Neuron (in vitro differentiated cells): ENCODE results near the gene CABP7.

Experiments used
- H2AFZ ChIP-seq: one replicate; pipeline ENCODE4 v1.6.1; 2013; ENCODE audit warnings: low read depth, mild to moderate bottlenecking, inconsistent platforms, low read length, moderate library complexity
- H3K27me3 ChIP-seq: one replicate; pipeline ENCODE4 v1.6.1; 2013; ENCODE audit warnings: low read length; ENCODE audit not compliant: insufficient read depth
- H3K36me3 ChIP-seq: one replicate; pipeline ENCODE4 v1.6.1; 2013; ENCODE audit warnings: low read length; ENCODE audit not compliant: insufficient read depth
- H3K4me1 ChIP-seq: one replicate; pipeline ENCODE4 v1.6.1; 2013; ENCODE audit warnings: low read length; ENCODE audit not compliant: insufficient read depth
- H3K4me3 ChIP-seq: 2 replicates; pipeline ENCODE4 v1.5.1; 2013; ENCODE audit warnings: mild to moderate bottlenecking, low read length, moderate library complexity
- H3K9me3 ChIP-seq: one replicate; pipeline ENCODE4 v1.6.1; 2013; ENCODE audit warnings: low read length

Gene CABP7

DNA sequence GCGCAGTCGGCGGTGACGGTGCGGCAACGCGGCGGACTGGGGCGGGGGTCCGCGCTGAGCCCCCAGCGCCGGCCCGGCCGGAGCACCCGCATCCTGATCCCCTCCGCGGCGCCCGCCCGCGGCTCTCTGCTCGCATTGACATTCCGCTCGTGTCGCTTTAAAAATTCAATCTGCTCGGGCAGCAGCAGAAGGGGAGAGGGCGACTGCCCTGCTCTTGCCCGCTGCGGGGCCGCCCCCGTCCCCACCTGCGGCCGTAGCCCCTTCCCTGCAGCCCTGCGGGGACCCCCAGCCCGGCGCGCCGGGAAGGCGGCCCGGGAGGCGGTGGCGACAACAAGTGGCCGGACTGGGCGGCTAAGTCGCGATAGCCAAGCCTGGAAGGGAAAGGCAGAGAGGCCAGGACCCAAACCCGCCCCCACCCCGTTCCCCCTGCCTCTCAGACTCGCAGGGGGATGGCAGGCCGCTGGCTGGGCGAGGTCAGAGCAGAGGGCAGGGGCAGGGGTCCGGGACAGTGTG, 1.1 kb downstream of the CABP7 start:
- peaks cover 9% of the 10 kb centered on the region for H3K4me1 ChIP-seq
- H2AFZ ChIP-seq: no peak overlapping the region
- H3K36me3 ChIP-seq: no peaks in the 10 kb centered on the region
- peak overlapping the region; percentile 6 for H3K4me3 ChIP-seq
- H3K27me3 ChIP-seq: peaks cover 71% of the 10 kb centered on the region
- no peaks in the 10 kb centered on the region for H3K9me3 ChIP-seq

DNA sequence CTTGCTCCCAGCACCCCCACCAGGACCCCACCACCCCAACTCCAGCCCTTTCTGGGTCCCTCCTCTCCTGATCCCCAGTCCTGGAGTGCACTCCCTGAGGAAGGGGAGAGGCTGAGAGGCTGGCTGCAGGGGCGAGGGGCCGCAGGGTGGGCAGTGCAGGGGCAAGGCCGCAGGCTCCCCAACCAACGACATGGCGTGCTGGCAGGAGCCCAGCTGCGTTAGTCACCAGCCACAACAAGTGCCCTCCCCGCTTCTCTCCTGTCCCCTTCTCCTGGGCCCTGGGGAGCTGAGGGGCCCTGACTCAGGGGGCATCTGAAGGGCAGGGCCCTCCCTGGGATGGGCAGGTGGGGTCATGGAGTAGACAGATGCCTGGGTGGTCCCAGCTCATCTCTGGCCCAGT, 2.3 kb downstream of the CABP7 start:
- Histone ChIP-seq H3K4me1 (peaks cover 9% of the 10 kb centered on the region), H2AFZ (no peak overlapping the region), H3K4me3 (no peak overlapping the region), H3K36me3 (no peaks in the 10 kb centered on the region), H3K27me3 (peaks cover 71% of the 10 kb centered on the region), H3K9me3 (no peaks in the 10 kb centered on the region)

DNA sequence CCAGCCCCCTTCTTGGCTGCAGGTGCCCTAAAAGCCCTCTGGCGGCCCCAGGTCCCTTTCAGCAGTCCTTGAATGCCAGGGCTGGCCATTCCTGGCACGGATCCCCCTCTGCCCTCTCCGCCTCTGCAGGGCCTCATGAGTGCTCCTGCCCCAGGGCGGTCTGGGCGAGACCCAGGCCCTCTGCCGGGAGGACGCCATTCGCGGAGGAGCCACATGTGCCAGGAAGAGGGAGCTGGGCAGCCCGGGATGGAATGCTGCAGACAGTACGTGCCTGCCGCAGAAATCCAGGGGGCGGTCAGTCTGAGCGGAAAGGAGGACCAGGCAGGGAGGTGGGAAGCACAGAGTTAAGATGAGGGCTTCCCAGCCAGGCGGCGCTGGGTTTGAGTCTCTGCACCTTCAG, 2.8 kb downstream of the CABP7 start:
- Histone ChIP-seq H3K27me3 (peaks cover 71% of the 10 kb centered on the region), H3K9me3 (no peaks in the 10 kb centered on the region), H3K36me3 (no peaks in the 10 kb centered on the region), H3K4me3 (no peak overlapping the region), H3K4me1 (peaks cover 9% of the 10 kb centered on the region), H2AFZ (no peak overlapping the region)

GRCh38 chr22:29723766-29724165, 4.0 kb downstream of the CABP7 start:
- Histone ChIP-seq H3K9me3 (no peaks in the 10 kb centered on the region), H2AFZ (no peak overlapping the region), H3K4me3 (no peak overlapping the region), H3K4me1 (peaks cover 9% of the 10 kb centered on the region), H3K36me3 (no peaks in the 10 kb centered on the region), H3K27me3 (peaks cover 61% of the 10 kb centered on the region)

DNA sequence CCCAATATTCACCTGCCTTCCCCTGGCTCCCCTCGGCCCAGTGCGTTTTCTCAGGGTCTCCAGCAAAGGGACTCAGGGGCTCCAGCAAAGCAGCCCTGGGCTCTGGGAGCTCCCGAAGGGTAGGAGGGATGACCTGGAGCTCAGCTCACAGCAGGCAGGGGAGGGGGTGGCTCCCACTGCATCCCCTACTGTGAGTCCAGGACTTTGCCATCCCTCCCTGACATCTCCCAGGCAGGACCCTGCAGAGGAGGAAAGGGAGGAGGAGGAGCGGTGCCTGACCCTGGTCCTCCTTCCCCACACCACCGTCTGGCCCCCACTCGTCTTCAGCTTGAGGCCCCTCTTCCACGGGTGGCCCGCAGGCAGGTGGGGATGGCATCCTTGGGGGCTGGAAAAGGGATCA, 5.0 kb downstream of the CABP7 start:
- no peaks in the 10 kb centered on the region for H3K9me3 ChIP-seq
- peaks cover 52% of the 10 kb centered on the region for H3K27me3 ChIP-seq
- no peak overlapping the region for H3K4me3 ChIP-seq
- no peaks in the 10 kb centered on the region for H3K36me3 ChIP-seq
- peaks cover 9% of the 10 kb centered on the region for H3K4me1 ChIP-seq
- no peak overlapping the region for H2AFZ ChIP-seq

DNA sequence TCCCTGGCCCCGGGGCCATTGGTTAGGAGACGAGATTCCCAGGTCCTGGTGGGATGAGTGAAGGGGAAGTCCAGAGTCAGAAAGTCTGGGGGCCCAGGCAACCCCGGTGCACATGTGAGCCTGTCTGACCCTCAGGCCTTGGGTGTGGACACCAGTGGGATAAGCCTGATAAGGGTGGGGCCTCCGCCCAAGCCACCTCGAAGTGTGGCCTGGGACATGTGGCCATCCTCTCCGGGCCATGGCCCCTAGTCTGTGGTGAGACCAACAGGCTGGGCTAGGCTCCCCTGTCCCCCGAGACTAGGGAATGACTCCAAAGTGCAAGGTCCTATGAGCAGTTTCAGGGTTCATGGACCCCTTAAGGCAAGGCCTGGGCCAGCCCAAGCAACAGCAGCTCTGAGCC, 6.3 kb downstream of the CABP7 start:
- Histone ChIP-seq H2AFZ (no peak overlapping the region), H3K36me3 (peaks cover 3% of the 10 kb centered on the region), H3K27me3 (peaks cover 46% of the 10 kb centered on the region), H3K4me3 (no peak overlapping the region), H3K9me3 (no peaks in the 10 kb centered on the region), H3K4me1 (peaks cover 5% of the 10 kb centered on the region)

GRCh38 chr22:29726512-29727130, 6.8 kb downstream of the CABP7 start:
- Histone ChIP-seq H3K36me3 (peaks cover 3% of the 10 kb centered on the region), H3K4me3 (no peak overlapping the region), H3K27me3 (peaks cover 41% of the 10 kb centered on the region)

GRCh38 chr22:29727131-29727523, 7.3 kb downstream of the CABP7 start:
- H3K9me3 ChIP-seq: no peaks in the 10 kb centered on the region
- H2AFZ ChIP-seq: no peak overlapping the region
- peaks cover 3% of the 10 kb centered on the region for H3K36me3 ChIP-seq
- H3K4me3 ChIP-seq: no peak overlapping the region
- H3K27me3 ChIP-seq: peaks cover 36% of the 10 kb centered on the region
- H3K4me1 ChIP-seq: no peaks in the 10 kb centered on the region

More at GRCh38 chr22:29726512-29727130, 6.8 kb downstream of the CABP7 start:
- H3K4me1 ChIP-seq: no peaks in the 10 kb centered on the region
- H3K9me3 ChIP-seq: no peaks in the 10 kb centered on the region
- no peak overlapping the region for H2AFZ ChIP-seq

GRCh38 chr22:29729161-29729560, 9.4 kb downstream of the CABP7 start:
- Histone ChIP-seq H3K36me3 (peaks cover 3% of the 10 kb centered on the region), H2AFZ (no peak overlapping the region), H3K9me3 (no peaks in the 10 kb centered on the region), H3K27me3 (peaks cover 16% of the 10 kb centered on the region), H3K4me3 (no peak overlapping the region), H3K4me1 (no peaks in the 10 kb centered on the region)

DNA sequence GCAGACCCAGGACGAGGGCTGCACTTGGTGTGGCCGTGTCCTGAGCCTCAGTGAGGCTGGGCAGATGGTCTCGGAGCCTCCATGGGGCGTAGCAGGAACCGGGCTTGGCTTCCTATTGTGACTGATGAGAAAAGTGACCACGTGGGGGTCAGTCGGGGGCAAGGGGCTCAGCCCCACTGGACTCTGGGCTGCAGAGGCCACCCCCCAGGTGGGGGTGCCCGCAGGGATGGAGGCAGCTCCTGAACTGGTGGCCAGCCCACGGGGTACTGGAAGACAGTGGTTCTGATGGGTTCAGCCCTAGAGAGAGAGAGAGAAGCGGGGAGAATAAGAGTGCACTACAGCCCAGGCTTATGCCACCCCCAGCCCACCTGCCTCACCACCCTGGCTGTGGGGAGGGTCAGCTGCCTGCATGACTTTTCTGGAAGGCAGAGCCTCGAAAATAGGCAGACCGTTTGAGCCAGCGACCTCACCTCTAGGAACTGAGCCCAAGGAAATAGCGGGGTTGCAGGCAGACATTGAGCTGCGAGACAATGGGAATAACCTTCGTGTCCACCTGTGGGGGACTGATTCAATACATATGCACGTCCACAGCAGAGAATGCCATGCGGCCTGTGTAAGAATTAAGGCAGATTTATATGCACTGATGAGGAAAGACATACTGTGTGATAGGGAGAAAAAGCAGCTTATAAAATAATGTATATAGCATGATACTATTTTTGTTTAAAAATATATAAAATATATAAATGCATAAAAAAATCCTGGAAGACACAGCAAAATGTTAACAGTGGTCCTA, 11.5 kb downstream of the CABP7 start:
- Histone ChIP-seq H2AFZ (no peak overlapping the region), H3K4me3 (no peak overlapping the region), H3K36me3 (peaks cover 3% of the 10 kb centered on the region), H3K4me1 (no peaks in the 10 kb centered on the region), H3K27me3 (no peaks in the 10 kb centered on the region), H3K9me3 (no peaks in the 10 kb centered on the region)

GRCh38 chr22:29732883-29733282, 13.1 kb downstream of the CABP7 start:
- Histone ChIP-seq H3K36me3 (peaks cover 3% of the 10 kb centered on the region), H2AFZ (no peak overlapping the region), H3K4me3 (no peak overlapping the region), H3K9me3 (no peaks in the 10 kb centered on the region), H3K27me3 (no peaks in the 10 kb centered on the region), H3K4me1 (no peaks in the 10 kb centered on the region)

- Histone ChIP-seq H3K36me3 (peaks cover 3% of the 10 kb centered on the region), H3K9me3 (no peaks in the 10 kb centered on the region), H2AFZ (no peak overlapping the region), H3K4me3 (no peak overlapping the region), H3K4me1 (no peaks in the 10 kb centered on the region), H3K27me3 (no peaks in the 10 kb centered on the region)
Observed at GRCh38 chr22:29733362-29734201, 13.8 kb downstream of the CABP7 start.

GRCh38 chr22:29734406-29734805, 14.6 kb downstream of the CABP7 start:
- H3K36me3 ChIP-seq: peaks cover 3% of the 10 kb centered on the region
- H3K9me3 ChIP-seq: no peaks in the 10 kb centered on the region
- no peak overlapping the region for H3K4me3 ChIP-seq
- no peaks in the 10 kb centered on the region for H3K27me3 ChIP-seq
- H3K4me1 ChIP-seq: no peaks in the 10 kb centered on the region
- no peak overlapping the region for H2AFZ ChIP-seq
